Measurements from ENCODE around the gene MTOR. TPM values are rescaled to one million over a fixed set of nuclear protein-coding genes. Genes with fewer than 3 reads are reported as not detected.

Gene MTOR
- total RNA-seq, 1 experiment from 2014 or later, result 48.0 TPM

GRCh38 chr1:11211925-11212587, 50.3 kb downstream of the MTOR start:
- TF ChIP-seq CTCF (conservative IDR thresholded peaks at IDR 0.05; ENCODE audit: low read depth, low read length), result no peak
- TF ChIP-seq EZH2phosphoT487 (IDR thresholded peaks at IDR 0.05; ENCODE audit: borderline replicate concordance, low read length), result no peak
- no peak for TF ChIP-seq EZH2 (IDR thresholded peaks at IDR 0.05; ENCODE audit: low read length, unreplicated experiment)
- no peak overlapping the region for H3K4me3 ChIP-seq (ENCODE audit: low read length)
- ChIA-PET POLR2A (ENCODE audit: unreplicated experiment) (interaction anchor here (0.6 to 0.8 kb wide), 2 partner anchors 79 to 180 kb away, joined by 3 to 4 read pairs; no protein-coding TSS in a partner anchor), CTCF (no interaction called here)
- no peaks in the 10 kb centered on the region for H3K27me3 ChIP-seq (ENCODE audit: low read length)
- ATAC-seq (no peak), DNase-seq (no peak)
- H3K9me2 ChIP-seq (replicated peaks; ENCODE audit: low read length), result no peaks in the 10 kb centered on the region
- no peaks in the 10 kb centered on the region for H3K4me1 ChIP-seq (ENCODE audit: insufficient read depth, low read length)
- H3K9ac ChIP-seq (ENCODE audit: low read length), result no peak overlapping the region
- H4K20me1 ChIP-seq (ENCODE audit: low read length), result no peaks in the 10 kb centered on the region
- no TSS peak for BruUV-seq (replicated peaks)
- H3K9me3 ChIP-seq (ENCODE audit: low read length), result no peaks in the 10 kb centered on the region
- peaks cover 65% of the 10 kb centered on the region for H3K36me3 ChIP-seq (ENCODE audit: low read depth, low read length)
- no peak overlapping the region for H2AFZ ChIP-seq (ENCODE audit: low read length)
- H3K4me2 ChIP-seq (ENCODE audit: low read length), result no peak overlapping the region
- H3K27ac ChIP-seq (ENCODE audit: low read length), result no peak overlapping the region
- H3F3A ChIP-seq (ENCODE audit: low read length, unreplicated experiment), result no peaks in the 10 kb centered on the region
- intact Hi-C loops (cut with micrococcal nuclease), result no loop called here
- H3K79me2 ChIP-seq (ENCODE audit: low read length), result no peaks in the 10 kb centered on the region

GRCh38 chr1:11211461-11211860, 50.9 kb downstream of the MTOR start:
- no peak overlapping the region for H3K9ac ChIP-seq (ENCODE audit: low read length)
- H3K27me3 ChIP-seq (ENCODE audit: low read length), result no peaks in the 10 kb centered on the region
- DNase-seq, result no peak
- H3K27ac ChIP-seq (ENCODE audit: low read length), result no peak overlapping the region
- H3F3A ChIP-seq (ENCODE audit: low read length, unreplicated experiment), result no peaks in the 10 kb centered on the region
- H3K79me2 ChIP-seq (ENCODE audit: low read length), result no peaks in the 10 kb centered on the region
- intact Hi-C loops (cut with micrococcal nuclease), result no loop called here
- ATAC-seq, result no peak
- no peak overlapping the region for H3K4me3 ChIP-seq (ENCODE audit: low read length)
- no TSS peak for BruUV-seq (replicated peaks)
- H3K4me1 ChIP-seq (ENCODE audit: insufficient read depth, low read length), result no peaks in the 10 kb centered on the region
- peaks cover 61% of the 10 kb centered on the region for H3K36me3 ChIP-seq (ENCODE audit: low read depth, low read length)
- POLR2A ChIA-PET (ENCODE audit: unreplicated experiment), result interaction anchor here (0.8 kb wide), 1 partner anchor 179 kb away, joined by 3 read pairs; no protein-coding TSS in a partner anchor
- no peak for TF ChIP-seq EZH2 (IDR thresholded peaks at IDR 0.05; ENCODE audit: low read length, unreplicated experiment)
- no peak for TF ChIP-seq EZH2phosphoT487 (IDR thresholded peaks at IDR 0.05; ENCODE audit: borderline replicate concordance, low read length)
- TF ChIP-seq CTCF (conservative IDR thresholded peaks at IDR 0.05; ENCODE audit: low read depth, low read length), result no peak
- H2AFZ ChIP-seq (ENCODE audit: low read length), result no peak overlapping the region
- no peak overlapping the region for H3K4me2 ChIP-seq (ENCODE audit: low read length)
- H3K9me2 ChIP-seq (replicated peaks; ENCODE audit: low read length), result no peaks in the 10 kb centered on the region
- CTCF ChIA-PET, result no interaction called here
- no peaks in the 10 kb centered on the region for H3K9me3 ChIP-seq (ENCODE audit: low read length)
- H4K20me1 ChIP-seq (ENCODE audit: low read length), result no peaks in the 10 kb centered on the region

- Histone ChIP-seq H3K9ac (ENCODE audit: low read length) (no peak overlapping the region), H3K4me2 (ENCODE audit: low read length) (no peak overlapping the region), H3K4me3 (ENCODE audit: low read length) (no peak overlapping the region), H2AFZ (ENCODE audit: low read length) (no peak overlapping the region), H3K79me2 (ENCODE audit: low read length) (no peaks in the 10 kb centered on the region), H3K27ac (ENCODE audit: low read length) (no peak overlapping the region), H3K27me3 (ENCODE audit: low read length) (no peaks in the 10 kb centered on the region), H3K4me1 (ENCODE audit: insufficient read depth, low read length) (no peaks in the 10 kb centered on the region), H3K9me2 (replicated peaks; ENCODE audit: low read length) (no peaks in the 10 kb centered on the region), H3K36me3 (ENCODE audit: low read depth, low read length) (peaks cover 58% of the 10 kb centered on the region), H4K20me1 (ENCODE audit: low read length) (no peaks in the 10 kb centered on the region), H3K9me3 (ENCODE audit: low read length) (no peaks in the 10 kb centered on the region), H3F3A (ENCODE audit: low read length, unreplicated experiment) (no peaks in the 10 kb centered on the region)
- BruUV-seq (replicated peaks), result no TSS peak
- ATAC-seq (no peak), DNase-seq (no peak)
- intact Hi-C loops (cut with micrococcal nuclease), result no loop called here
- CTCF ChIA-PET, result interaction anchor here (1.1 kb wide), 1 partner anchor 52 kb away, joined by 3 read pairs; no protein-coding TSS in a partner anchor
- no peak for TF ChIP-seq CTCF (conservative IDR thresholded peaks at IDR 0.05; ENCODE audit: low read depth, low read length)
- no peak for TF ChIP-seq EZH2 (IDR thresholded peaks at IDR 0.05; ENCODE audit: low read length, unreplicated experiment)
- TF ChIP-seq EZH2phosphoT487 (IDR thresholded peaks at IDR 0.05; ENCODE audit: borderline replicate concordance, low read length), result no peak
- POLR2A ChIA-PET (ENCODE audit: unreplicated experiment), result interaction anchor here (0.5 kb wide), 1 partner anchor 11 kb away, joined by 3 read pairs; no protein-coding TSS in a partner anchor
Measured at GRCh38 chr1:11207898-11208611, 54.3 kb downstream of the MTOR start.
